ENCODE data around the gene NFIX. TPM values are rescaled to one million over a fixed set of nuclear protein-coding genes. Genes with fewer than 3 reads are reported as not detected.

NFIX gene
- total RNA-seq, 1 donor from 2014 or later, result 8.4 TPM

- Histone ChIP-seq H2AFZ (ENCODE audit: low read depth, low read length) (peak within 1 kb of the TSS; percentile 46), H4K20me1 (ENCODE audit: insufficient read depth, low read length) (no peaks in the 10 kb centered on the region), H3K27me3 (ENCODE audit: insufficient read depth, low read length) (no peaks in the 10 kb centered on the region), H3K27ac (ENCODE audit: low read depth, low read length) (no peak within 1 kb of the TSS), H3K4me2 (ENCODE audit: low read length) (no peak within 1 kb of the TSS), H3K9ac (ENCODE audit: low read length) (no peak within 1 kb of the TSS), H3K9me3 (ENCODE audit: insufficient read depth, low read depth, low read length) (no peaks in the 10 kb centered on the region), H3K36me3 (ENCODE audit: insufficient read depth, low read length) (no peaks in the 10 kb centered on the region), H3K4me3 (ENCODE audit: insufficient read depth, low read depth, low read length) (no peak within 1 kb of the TSS), H3K79me2 (ENCODE audit: insufficient read depth, low read length) (no peaks in the 10 kb centered on the region), H3K4me1 (ENCODE audit: insufficient read depth, low read length) (no peaks in the 10 kb centered on the region)
- no peak within 1 kb of the TSS for H3K27ac Mint-ChIP-seq (ENCODE audit: unreplicated experiment)
- no peaks in the 10 kb centered on the region for H3K9me3 Mint-ChIP-seq (ENCODE audit: unreplicated experiment)
- peaks cover 2% of the 10 kb centered on the region for H3K4me1 Mint-ChIP-seq (ENCODE audit: low read depth, unreplicated experiment)
- no peaks in the 10 kb centered on the region for H3K36me3 Mint-ChIP-seq (ENCODE audit: low read depth, unreplicated experiment)
- no peak within 1 kb of the TSS for H3K4me3 Mint-ChIP-seq (ENCODE audit: unreplicated experiment)
- FAIRE-seq, result no peak
- H3K27me3 Mint-ChIP-seq (ENCODE audit: low read depth, unreplicated experiment), result peaks cover 8% of the 10 kb centered on the region
- TF ChIP-seq EZH2 (IDR thresholded peaks at IDR 0.05; ENCODE audit: insufficient read depth, low read length) (no peak), CTCF (IDR thresholded peaks at IDR 0.05; ENCODE audit: insufficient read depth, low read depth, low read length) (no peak)
- DNase-seq (ENCODE audit: low read depth), result no peak
Observed at GRCh38 chr19:12969292-12969988, 25.8 kb upstream of the NFIX start, which contains the start of gene DAND5. TSS of gene DAND5 (plus strand) at chr19:12969576. CDS start at chr19:12969661, 85 bp downstream.

- DNase-seq (ENCODE audit: low read depth) (no peak), FAIRE-seq (no peak)
Observed at GRCh38 chr19:12970070-12970820, 25.0 kb upstream of the NFIX start.

More at GRCh38 chr19:12970070-12970820, 25.0 kb upstream of the NFIX start:
- no peak overlapping the region for H3K27ac Mint-ChIP-seq (ENCODE audit: unreplicated experiment)
- Histone ChIP-seq H3K27ac (ENCODE audit: low read depth, low read length) (no peak overlapping the region), H2AFZ (ENCODE audit: low read depth, low read length) (no peak overlapping the region), H3K36me3 (ENCODE audit: insufficient read depth, low read length) (no peaks in the 10 kb centered on the region), H3K4me2 (ENCODE audit: low read length) (no peak overlapping the region), H3K4me3 (ENCODE audit: insufficient read depth, low read depth, low read length) (no peak overlapping the region), H3K9me3 (ENCODE audit: insufficient read depth, low read depth, low read length) (no peaks in the 10 kb centered on the region), H3K4me1 (ENCODE audit: insufficient read depth, low read length) (no peaks in the 10 kb centered on the region), H3K79me2 (ENCODE audit: insufficient read depth, low read length) (no peaks in the 10 kb centered on the region), H4K20me1 (ENCODE audit: insufficient read depth, low read length) (no peaks in the 10 kb centered on the region), H3K27me3 (ENCODE audit: insufficient read depth, low read length) (no peaks in the 10 kb centered on the region), H3K9ac (ENCODE audit: low read length) (no peak overlapping the region)
- peaks cover 2% of the 10 kb centered on the region for H3K4me1 Mint-ChIP-seq (ENCODE audit: low read depth, unreplicated experiment)
- no peak overlapping the region for H3K4me3 Mint-ChIP-seq (ENCODE audit: unreplicated experiment)
- H3K27me3 Mint-ChIP-seq (ENCODE audit: low read depth, unreplicated experiment), result peaks cover 8% of the 10 kb centered on the region
- H3K9me3 Mint-ChIP-seq (ENCODE audit: unreplicated experiment), result no peaks in the 10 kb centered on the region
- TF ChIP-seq EZH2 (IDR thresholded peaks at IDR 0.05; ENCODE audit: insufficient read depth, low read length), result no peak
- no peak for TF ChIP-seq CTCF (IDR thresholded peaks at IDR 0.05; ENCODE audit: insufficient read depth, low read depth, low read length)
- H3K36me3 Mint-ChIP-seq (ENCODE audit: low read depth, unreplicated experiment), result no peaks in the 10 kb centered on the region

Data from astrocyte (in vitro differentiated cells and primary cell).